Karpas-422 (cell line): ENCODE results near the gene CDK6. TPM values are rescaled to one million over a fixed set of nuclear protein-coding genes. Genes with fewer than 3 reads are reported as not detected.
"Not testable (repeated sequence)": the region's sequence is repeated elsewhere in the genome, so short reads cannot be mapped to it uniquely, and the experiment has no call there.

Source experiments
- DNase-seq: peaks from one replicate; pipeline ENCODE4 v3.0.0-alpha.2; 2015
- H2AFZ ChIP-seq: fragments of 200-600 bp; sonication (generic); 2 replicates; pipeline ENCODE4 v1.6.1; 2014; ENCODE audit warnings: antibody characterized with exemption, low read length, mixed read lengths
- H3K27ac ChIP-seq: fragments of 200-600 bp; sonication (generic); 2 replicates; pipeline ENCODE4 v1.5.1; 2014; ENCODE audit warnings: mild to moderate bottlenecking, low read length, moderate library complexity
- H3K27me3 ChIP-seq: fragments of 200-600 bp; sonication (generic); 2 replicates; pipeline ENCODE4 v1.6.1; 2014; ENCODE audit warnings: low read length, mixed read lengths
- H3K36me3 ChIP-seq: fragments of 200-600 bp; sonication (generic); 2 replicates; pipeline ENCODE4 v1.6.1; 2014; ENCODE audit warnings: low read length, mixed read lengths; ENCODE audit not compliant: insufficient read depth
- H3K4me1 ChIP-seq: fragments of 200-600 bp; sonication (generic); 2 replicates; pipeline ENCODE4 v1.6.1; 2014; ENCODE audit warnings: mild to moderate bottlenecking, low read length, mixed read lengths
- H3K4me2 ChIP-seq: fragments of 200-600 bp; sonication (generic); 2 replicates; pipeline ENCODE4 v1.6.1; 2014; ENCODE audit warnings: low read length, low read depth, mild to moderate bottlenecking; ENCODE audit not compliant: poor library complexity, severe bottlenecking
- H3K4me3 ChIP-seq: fragments of 200-600 bp; sonication (generic); 2 replicates; pipeline ENCODE4 v1.5.1; 2014; ENCODE audit warnings: mild to moderate bottlenecking, antibody characterized with exemption, low read length, mixed read lengths
- H3K79me2 ChIP-seq: fragments of 200-600 bp; sonication (generic); 2 replicates; pipeline ENCODE4 v1.6.1; 2014; ENCODE audit warnings: mild to moderate bottlenecking, low read length, mixed read lengths
- H3K9ac ChIP-seq: fragments of 200-600 bp; sonication (generic); 2 replicates; pipeline ENCODE4 v1.6.0; 2014; ENCODE audit warnings: low read length
- H3K9me2 ChIP-seq: fragments of 200-600 bp; sonication (generic), shearing (Covaris generic); replicated peaks from 2 replicates; pipeline ENCODE4 v1.6.0; 2014; ENCODE audit warnings: mild to moderate bottlenecking, low read length, moderate library complexity; ENCODE audit not compliant: insufficient read depth
- H3K9me3 ChIP-seq: fragments of 300-700, 200-600 bp; sonication (generic); 2 replicates; pipeline ENCODE4 v1.6.1; 2014; ENCODE audit warnings: low read length, mixed read lengths
- H4K20me1 ChIP-seq: fragments of 200-600 bp; sonication (generic); 2 replicates; pipeline ENCODE4 v1.6.1; 2014; ENCODE audit warnings: mild to moderate bottlenecking, antibody characterized with exemption, low read length, low read depth; ENCODE audit not compliant: insufficient read depth
- total RNA-seq: library from RNA; depleted of rRNA; stranded (reverse); fragments of >200 nt; shearing (Covaris generic); gene quantifications from 2 replicates; pipeline ENCODE4 v1.2.3, GENCODE V29; 2014; ENCODE audit warnings: low replicate concordance

The CDK6 gene
- total RNA-seq, 1 experiment from 2014 or later = 65.1 TPM

- Histone ChIP-seq H3K4me3 (no peak overlapping the region), H3K4me1 (no peaks in the 10 kb centered on the region), H2AFZ (no peak overlapping the region), H3K27me3 (no peaks in the 10 kb centered on the region), H3K9me2 (no peaks in the 10 kb centered on the region), H4K20me1 (no peaks in the 10 kb centered on the region), H3K79me2 (no peaks in the 10 kb centered on the region), H3K27ac (no peak overlapping the region), H3K4me2 (no peak overlapping the region), H3K36me3 (no peaks in the 10 kb centered on the region), H3K9ac (no peak overlapping the region), H3K9me3 (no peaks in the 10 kb centered on the region)
- no peak for DNase-seq
Observed at GRCh38 chr7:92875719-92876118, 39.3 kb upstream of the CDK6 start.

DNA sequence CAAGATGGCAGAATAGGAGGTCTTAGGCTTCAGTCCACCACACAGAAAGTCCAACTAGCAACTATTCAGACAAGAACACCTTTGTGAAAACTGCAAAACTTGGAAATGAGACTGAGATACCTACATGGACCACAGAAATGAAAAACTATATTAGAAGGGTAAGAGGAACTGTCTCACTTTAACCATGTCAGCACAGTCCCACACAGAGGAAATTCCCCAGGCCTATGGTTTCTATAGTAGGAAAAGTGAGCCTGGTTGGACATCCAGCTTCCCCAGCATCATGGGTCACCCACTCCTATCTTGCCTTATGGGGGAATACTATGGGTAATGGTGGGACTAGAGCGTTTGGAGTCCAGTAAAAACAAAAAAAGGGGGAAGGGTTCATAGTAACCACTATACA lies 38.8 kb upstream of the CDK6 start:
- Histone ChIP-seq H3K79me2 (no peaks in the 10 kb centered on the region), H3K27ac (no peak overlapping the region)
- no peak for DNase-seq

GRCh38 chr7:92874567-92874966 lies 38.2 kb upstream of the CDK6 start:
- peak; percentile 29 for DNase-seq
- Histone ChIP-seq H2AFZ (no peak overlapping the region), H3K27me3 (0 out of 2 replicates have a peak, but pooled peaks cover 2% of the 10 kb centered on the region), H3K4me1 (no peaks in the 10 kb centered on the region), H3K36me3 (no peaks in the 10 kb centered on the region), H3K4me3 (no peak overlapping the region), H3K27ac (no peak overlapping the region), H4K20me1 (no peaks in the 10 kb centered on the region), H3K9me2 (no peaks in the 10 kb centered on the region), H3K4me2 (no peak overlapping the region), H3K9ac (no peak overlapping the region), H3K79me2 (no peaks in the 10 kb centered on the region), H3K9me3 (no peaks in the 10 kb centered on the region)

More for the DNA sequence above, 38.8 kb upstream of the CDK6 start:
- Histone ChIP-seq H3K4me3 (no peak overlapping the region), H3K9me3 (no peaks in the 10 kb centered on the region), H3K36me3 (no peaks in the 10 kb centered on the region), H3K27me3 (no peaks in the 10 kb centered on the region), H4K20me1 (no peaks in the 10 kb centered on the region), H3K9ac (no peak overlapping the region), H3K4me1 (no peaks in the 10 kb centered on the region), H3K4me2 (no peak overlapping the region), H3K9me2 (no peaks in the 10 kb centered on the region), H2AFZ (no peak overlapping the region)

GRCh38 chr7:92873776-92874175 lies 37.4 kb upstream of the CDK6 start:
- H3K27ac ChIP-seq = no peak overlapping the region
- no peak overlapping the region for H3K4me3 ChIP-seq
- H3K9me3 ChIP-seq = no peaks in the 10 kb centered on the region
- DNase-seq = no peak
- H4K20me1 ChIP-seq = no peaks in the 10 kb centered on the region
- no peaks in the 10 kb centered on the region for H3K36me3 ChIP-seq
- no peaks in the 10 kb centered on the region for H3K4me1 ChIP-seq
- H3K9ac ChIP-seq = no peak overlapping the region
- H3K27me3 ChIP-seq = 0 out of 2 replicates have a peak, but pooled peaks cover 3% of the 10 kb centered on the region
- no peak overlapping the region for H2AFZ ChIP-seq
- H3K9me2 ChIP-seq = no peaks in the 10 kb centered on the region
- no peak overlapping the region for H3K4me2 ChIP-seq
- no peaks in the 10 kb centered on the region for H3K79me2 ChIP-seq

- H3K27me3 ChIP-seq = 0 out of 2 replicates have a peak, but pooled peaks cover 3% of the 10 kb centered on the region
- H3K27ac ChIP-seq = no peak overlapping the region
- no peaks in the 10 kb centered on the region for H4K20me1 ChIP-seq
- no peak overlapping the region for H3K4me3 ChIP-seq
- H3K36me3 ChIP-seq = no peaks in the 10 kb centered on the region
- H3K4me1 ChIP-seq = no peaks in the 10 kb centered on the region
- DNase-seq = peak; percentile 4
- no peak overlapping the region for H3K9ac ChIP-seq
- H3K9me3 ChIP-seq = no peaks in the 10 kb centered on the region
- H3K9me2 ChIP-seq = no peaks in the 10 kb centered on the region
- no peak overlapping the region for H2AFZ ChIP-seq
- no peaks in the 10 kb centered on the region for H3K79me2 ChIP-seq
- H3K4me2 ChIP-seq = no peak overlapping the region
Observed at GRCh38 chr7:92872701-92873100, 36.3 kb upstream of the CDK6 start.

DNA sequence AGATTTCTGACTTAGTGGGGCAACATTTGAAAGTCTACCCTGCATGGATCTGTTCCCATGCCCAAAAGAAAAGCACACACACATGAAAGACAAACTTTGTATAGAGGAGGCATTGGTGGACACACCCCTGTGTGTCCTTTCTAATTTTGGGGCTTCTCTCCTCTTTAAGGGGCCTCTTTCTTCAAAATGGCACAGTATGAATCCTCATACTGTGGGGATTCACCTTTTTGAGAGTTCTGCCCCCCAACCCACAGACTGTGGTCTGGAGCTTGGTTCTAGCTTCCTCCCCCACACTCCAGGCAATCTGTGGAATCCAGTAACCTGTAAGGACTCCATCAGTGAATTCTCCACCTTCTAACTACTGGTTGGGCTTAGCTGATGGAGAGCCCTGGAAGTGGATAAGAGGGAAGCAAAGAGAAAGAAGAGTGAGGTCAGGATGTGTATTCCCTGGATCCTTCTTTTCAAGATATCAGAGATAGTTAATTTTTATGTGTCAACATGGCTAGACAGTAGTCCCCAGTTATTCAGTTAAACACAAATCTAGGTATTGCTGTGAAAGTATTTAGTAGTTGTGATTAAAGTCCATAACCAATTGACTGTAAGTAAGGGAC lies 32.4 kb upstream of the CDK6 start:
- H3K36me3 ChIP-seq = no peaks in the 10 kb centered on the region
- H3K27me3 ChIP-seq = 0 out of 2 replicates have a peak, but pooled peaks cover 3% of the 10 kb centered on the region
- DNase-seq = no peak
- no peak overlapping the region for H3K4me3 ChIP-seq
- no peaks in the 10 kb centered on the region for H3K9me3 ChIP-seq
- H3K79me2 ChIP-seq = no peaks in the 10 kb centered on the region
- H3K4me1 ChIP-seq = no peaks in the 10 kb centered on the region
- H3K4me2 ChIP-seq = no peak overlapping the region
- H3K9ac ChIP-seq = no peak overlapping the region
- no peaks in the 10 kb centered on the region for H4K20me1 ChIP-seq
- H3K9me2 ChIP-seq = no peaks in the 10 kb centered on the region
- no peak overlapping the region for H2AFZ ChIP-seq
- no peak overlapping the region for H3K27ac ChIP-seq

- not testable (repeated sequence) for H3K4me3 ChIP-seq, H3K27ac ChIP-seq, H3K4me1 ChIP-seq, H3K36me3 ChIP-seq, H3K4me2 ChIP-seq, H3K79me2 ChIP-seq, H3K27me3 ChIP-seq, H3K9me2 ChIP-seq, H2AFZ ChIP-seq, H3K9me3 ChIP-seq, H4K20me1 ChIP-seq, H3K9ac ChIP-seq
- DNase-seq = peak; percentile 77
Observed at GRCh38 chr7:92864169-92864568, 27.8 kb upstream of the CDK6 start.

GRCh38 chr7:92856436-92856835 lies 20.1 kb upstream of the CDK6 start:
- no peak overlapping the region for H3K4me3 ChIP-seq
- H4K20me1 ChIP-seq = no peaks in the 10 kb centered on the region
- peaks cover 7% of the 10 kb centered on the region; the same call in 1 of the 2 replicates for H3K4me1 ChIP-seq
- no peak overlapping the region for H3K4me2 ChIP-seq
- H3K27ac ChIP-seq = no peak overlapping the region
- no peak overlapping the region for H3K9ac ChIP-seq
- no peak overlapping the region for H2AFZ ChIP-seq
- no peaks in the 10 kb centered on the region for H3K9me3 ChIP-seq
- DNase-seq = no peak
- no peaks in the 10 kb centered on the region for H3K9me2 ChIP-seq
- no peaks in the 10 kb centered on the region for H3K27me3 ChIP-seq
- no peaks in the 10 kb centered on the region for H3K79me2 ChIP-seq
- no peaks in the 10 kb centered on the region for H3K36me3 ChIP-seq
